Caco-2 (cell line): ENCODE results near the gene PAQR3. TPM values are rescaled to one million over a fixed set of nuclear protein-coding genes. Genes with fewer than 3 reads are reported as not detected.

ENCODE experiments used
- BruUV-seq: library from RNA; stranded (reverse); fragments of 400-500 nt; replicated peaks from 2 replicates; lab custom pipeline; 2021; lab: Mats Ljungman, UMichigan
- CTCF ChIA-PET: fragments of 300-600 bp; sonication (Branson Sonifier 250); formaldehyde crosslinking; loops from one replicate; lab custom pipeline; 2022; ENCODE audit warnings: antibody characterized with exemption; lab: Charles Lee
- POLR2A ChIA-PET: fragments of 300-600 bp; sonication (Branson Sonifier 250); formaldehyde crosslinking; loops from one replicate; lab custom pipeline; 2022; ENCODE audit warnings: antibody characterized with exemption; lab: Charles Lee
- DNase-seq, 2 experiments: peaks; one replicate each; pipeline versions ENCODE4 v3.0.0 to v3.0.0-alpha.2; 2020 to 2022
- H3K27me3 ChIP-seq: replicated peaks from 2 replicates; pipeline ENCODE4 v1.6.0; 2011; ENCODE audit warnings: low read length; ENCODE audit not compliant: control insufficient read depth, insufficient read depth
- H3K36me3 ChIP-seq: 2 replicates; pipeline ENCODE4 v1.5.1; 2011; ENCODE audit warnings: low read length; ENCODE audit not compliant: control insufficient read depth, insufficient read depth
- H3K4me1 ChIP-seq: fragments of 250-450 bp; sonication (Bioruptor Pico); 2 replicates; pipeline ENCODE4 v1.5.1; 2020; ENCODE audit warnings: mild to moderate bottlenecking
- H3K4me3 ChIP-seq: 2 replicates; pipeline ENCODE4 v1.5.1; 2011; ENCODE audit warnings: low read depth, mild to moderate bottlenecking, control low read depth, low read length
- H3K9me3 ChIP-seq: fragments of 250-450 bp; sonication (Bioruptor Pico); 2 replicates; pipeline ENCODE4 v1.5.1; 2020; ENCODE audit warnings: mild to moderate bottlenecking, moderate library complexity
- H3K27ac Mint-ChIP-seq: one replicate; pipeline ENCODE4 v1.8.0; 2022; ENCODE audit warnings: mixed read lengths; ENCODE audit not compliant: unreplicated experiment
- H3K27me3 Mint-ChIP-seq: one replicate; pipeline ENCODE4 v1.8.0; 2022; ENCODE audit warnings: mixed read lengths; ENCODE audit not compliant: insufficient read depth, unreplicated experiment
- H3K36me3 Mint-ChIP-seq: one replicate; pipeline ENCODE4 v1.8.0; 2022; ENCODE audit warnings: mild to moderate bottlenecking, mixed read lengths; ENCODE audit not compliant: insufficient read depth, unreplicated experiment
- H3K4me1 Mint-ChIP-seq: one replicate; pipeline ENCODE4 v1.8.0; 2022; ENCODE audit warnings: low read depth, mixed read lengths; ENCODE audit not compliant: unreplicated experiment
- H3K4me3 Mint-ChIP-seq: one replicate; pipeline ENCODE4 v1.8.0; 2022; ENCODE audit warnings: mild to moderate bottlenecking, moderate library complexity, mixed read lengths; ENCODE audit not compliant: unreplicated experiment
- H3K9me3 Mint-ChIP-seq: one replicate; pipeline ENCODE4 v1.8.0; 2022; ENCODE audit warnings: mixed read lengths; ENCODE audit not compliant: unreplicated experiment
- intact Hi-C: fragments of 100-400 bp; cut with micrococcal nuclease; formaldehyde crosslinking; loops from one replicate; pipeline ENCODE4 v1.10.0; 2022; ENCODE audit not compliant: unreplicated experiment
- total RNA-seq: library from RNA; stranded (reverse); gene quantifications from 2 replicates; pipeline ENCODE4 v1.2.3, GENCODE V29; 2022
- TF ChIP-seq, protein P1 (sequence below), 2 experiments: fragments of 200-600 bp in 1 of 2; IDR thresholded peaks; 1 replicate in 1 of 2; 2 replicates in 1 of 2; pipeline versions ENCODE4 v1.5.1 to v1.8.0; 2011 to 2022; ENCODE audit warnings: antibody characterized with exemption in 1 of 2, control low read depth in 1 of 2, inconsistent platforms in 1 of 2, low read depth in 1 of 2, low read length in 1 of 2, mild to moderate bottlenecking in 1 of 2, moderate library complexity in 1 of 2; ENCODE audit not compliant: insufficient read depth in 1 of 2, severe bottlenecking in 1 of 2, unreplicated experiment in 1 of 2

PAQR3 gene
- total RNA-seq, 1 experiment from 2014 or later, result 13.3 TPM

DNA sequence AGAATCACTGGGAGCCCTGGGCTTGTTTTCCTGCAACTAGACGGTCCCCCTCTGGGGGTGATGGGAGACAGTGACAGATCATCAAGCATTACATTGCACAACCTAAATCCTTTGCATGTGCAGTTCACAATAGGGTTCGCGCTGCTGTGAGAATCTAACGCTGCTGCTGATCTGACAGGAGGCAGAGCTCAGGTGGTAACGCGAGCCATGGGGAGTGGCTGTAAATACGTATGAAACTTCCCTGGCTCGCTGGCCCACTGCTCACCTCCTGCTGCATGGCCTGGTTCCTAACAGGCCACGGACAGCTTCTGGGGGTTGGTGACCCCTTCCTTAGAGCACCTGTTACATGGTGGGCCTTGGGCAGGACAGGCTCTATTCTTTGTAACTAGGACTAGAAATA is 10.4 kb downstream of the PAQR3 start:
- Histone ChIP-seq H3K4me1 (no peaks in the 10 kb centered on the region), H3K36me3 (no peaks in the 10 kb centered on the region), H3K27me3 (no peaks in the 10 kb centered on the region), H3K4me3 (no peak overlapping the region), H3K9me3 (no peaks in the 10 kb centered on the region)
- intact Hi-C loops, result no loop called here
- Mint-ChIP-seq H3K36me3 (peaks cover 9% of the 10 kb centered on the region), H3K4me1 (no peaks in the 10 kb centered on the region), H3K27ac (no peak overlapping the region), H3K9me3 (no peaks in the 10 kb centered on the region), H3K27me3 (no peaks in the 10 kb centered on the region), H3K4me3 (no peak overlapping the region)
- TF ChIP-seq, protein P1, sequence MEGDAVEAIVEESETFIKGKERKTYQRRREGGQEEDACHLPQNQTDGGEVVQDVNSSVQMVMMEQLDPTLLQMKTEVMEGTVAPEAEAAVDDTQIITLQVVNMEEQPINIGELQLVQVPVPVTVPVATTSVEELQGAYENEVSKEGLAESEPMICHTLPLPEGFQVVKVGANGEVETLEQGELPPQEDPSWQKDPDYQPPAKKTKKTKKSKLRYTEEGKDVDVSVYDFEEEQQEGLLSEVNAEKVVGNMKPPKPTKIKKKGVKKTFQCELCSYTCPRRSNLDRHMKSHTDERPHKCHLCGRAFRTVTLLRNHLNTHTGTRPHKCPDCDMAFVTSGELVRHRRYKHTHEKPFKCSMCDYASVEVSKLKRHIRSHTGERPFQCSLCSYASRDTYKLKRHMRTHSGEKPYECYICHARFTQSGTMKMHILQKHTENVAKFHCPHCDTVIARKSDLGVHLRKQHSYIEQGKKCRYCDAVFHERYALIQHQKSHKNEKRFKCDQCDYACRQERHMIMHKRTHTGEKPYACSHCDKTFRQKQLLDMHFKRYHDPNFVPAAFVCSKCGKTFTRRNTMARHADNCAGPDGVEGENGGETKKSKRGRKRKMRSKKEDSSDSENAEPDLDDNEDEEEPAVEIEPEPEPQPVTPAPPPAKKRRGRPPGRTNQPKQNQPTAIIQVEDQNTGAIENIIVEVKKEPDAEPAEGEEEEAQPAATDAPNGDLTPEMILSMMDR (IDR thresholded peaks at IDR 0.05; ENCODE audit: insufficient read depth in 1 of 2, low read depth in 1 of 2, low read length in 1 of 2, severe bottlenecking in 1 of 2, unreplicated experiment in 1 of 2), result no peak
- DNase-seq, result no peak
- BruUV-seq, result no TSS peak
- POLR2A ChIA-PET, result no interaction called here
- CTCF ChIA-PET, result no interaction called here

DNA sequence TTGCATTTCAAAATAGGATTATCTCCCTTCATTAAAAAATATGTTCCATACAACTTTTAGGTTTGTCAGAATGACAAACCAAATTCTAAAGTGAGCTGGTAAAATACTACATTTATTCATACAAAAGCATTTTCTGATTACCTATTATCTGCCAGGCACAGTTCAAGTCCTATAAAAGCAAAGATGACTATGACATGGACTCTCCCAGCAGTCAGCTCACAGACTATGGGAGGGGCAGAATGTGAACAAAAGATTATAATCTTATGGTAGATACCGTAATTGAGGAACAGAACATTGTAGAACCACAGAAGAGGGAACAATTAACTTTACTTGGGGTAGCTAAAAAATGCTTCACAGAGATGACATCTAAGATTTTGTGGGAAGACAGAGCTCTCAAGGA is 12.4 kb downstream of the PAQR3 start:
- TF ChIP-seq, protein P1 (IDR thresholded peaks at IDR 0.05; ENCODE audit: insufficient read depth in 1 of 2, low read depth in 1 of 2, low read length in 1 of 2, severe bottlenecking in 1 of 2, unreplicated experiment in 1 of 2), result no peak
- Mint-ChIP-seq H3K4me1 (no peaks in the 10 kb centered on the region), H3K36me3 (peaks cover 15% of the 10 kb centered on the region), H3K27ac (no peak overlapping the region), H3K9me3 (no peaks in the 10 kb centered on the region), H3K27me3 (no peaks in the 10 kb centered on the region), H3K4me3 (no peak overlapping the region)
- Histone ChIP-seq H3K27me3 (no peaks in the 10 kb centered on the region), H3K36me3 (no peaks in the 10 kb centered on the region), H3K4me3 (no peak overlapping the region), H3K9me3 (no peaks in the 10 kb centered on the region), H3K4me1 (no peaks in the 10 kb centered on the region)
- CTCF ChIA-PET, result interaction anchor here (0.7 kb wide), 1 partner anchor 436 kb away, joined by 3 read pairs; no protein-coding TSS in a partner anchor
- intact Hi-C loops, result no loop called here
- no peak for DNase-seq
- POLR2A ChIA-PET, result no interaction called here
- BruUV-seq, result no TSS peak

DNA sequence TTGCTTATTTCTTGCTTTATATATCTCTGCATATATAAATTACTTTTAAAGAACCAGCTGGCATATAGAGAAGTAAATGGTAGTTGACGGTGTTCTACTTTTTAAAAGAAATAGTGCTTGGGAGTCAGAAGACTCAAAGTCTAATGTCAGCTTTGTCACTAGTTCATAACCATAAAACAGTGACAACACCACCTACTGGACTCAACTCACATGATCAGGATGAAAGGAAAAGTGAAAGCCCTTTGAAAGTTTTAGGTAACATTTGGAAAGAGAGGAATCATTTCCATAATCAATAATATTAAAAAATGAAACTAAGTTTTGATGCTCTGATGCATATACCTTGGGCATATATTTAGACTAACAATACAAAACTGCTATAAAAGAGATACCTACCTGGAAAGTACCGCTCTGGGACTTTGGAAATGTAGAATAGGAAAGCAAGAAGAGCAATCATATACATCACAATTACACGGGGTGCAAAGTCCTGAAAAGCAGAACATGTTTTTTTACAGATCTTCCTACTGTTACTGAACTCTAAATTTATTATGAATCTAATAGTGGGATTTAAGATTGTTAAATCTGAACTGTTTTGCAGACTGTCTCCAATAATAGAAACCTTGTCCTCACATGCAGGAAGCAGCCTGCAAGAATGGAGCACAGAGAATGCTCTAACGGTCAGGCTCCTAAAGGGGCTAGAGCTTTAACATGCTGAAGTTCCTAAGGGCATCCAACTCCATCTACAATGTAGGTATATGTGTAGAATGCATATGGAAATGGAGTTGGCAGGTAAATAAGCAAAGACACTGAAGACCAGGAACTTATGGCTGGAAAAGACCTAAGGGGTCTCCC is 15.6 kb downstream of the PAQR3 start:
- Mint-ChIP-seq H3K36me3 (peaks cover 7% of the 10 kb centered on the region), H3K4me1 (no peaks in the 10 kb centered on the region), H3K27ac (no peak overlapping the region), H3K27me3 (no peaks in the 10 kb centered on the region), H3K9me3 (no peaks in the 10 kb centered on the region), H3K4me3 (no peak overlapping the region)
- Histone ChIP-seq H3K9me3 (no peaks in the 10 kb centered on the region), H3K4me3 (no peak overlapping the region), H3K36me3 (no peaks in the 10 kb centered on the region), H3K4me1 (no peaks in the 10 kb centered on the region), H3K27me3 (no peaks in the 10 kb centered on the region)
- no peak for DNase-seq
- ChIA-PET POLR2A (no interaction called here), CTCF (interaction anchor here (1.0 kb wide), 1 partner anchor 929 kb away, joined by 3 read pairs; no protein-coding TSS in a partner anchor)
- TF ChIP-seq, protein P1 (IDR thresholded peaks at IDR 0.05; ENCODE audit: insufficient read depth in 1 of 2, low read depth in 1 of 2, low read length in 1 of 2, severe bottlenecking in 1 of 2, unreplicated experiment in 1 of 2), result peak in 1 of 2 experiments; percentile 10
- BruUV-seq, result no TSS peak
- intact Hi-C loops, result loop anchor here (5.0 kb wide), 1 partner anchor 311 kb away; no protein-coding TSS in a partner anchor
